H9 (cell line): ENCODE results near the gene KBTBD12. TPM values are rescaled to one million over a fixed set of nuclear protein-coding genes. Genes with fewer than 3 reads are reported as not detected.
"Not testable (repeated sequence)": the region's sequence is repeated elsewhere in the genome, so short reads cannot be mapped to it uniquely, and the experiment has no call there.

ENCODE experiments used
- DNase-seq: peaks from one replicate; pipeline ENCODE4 v3.0.0-alpha.2; 2017
- H2AFZ ChIP-seq: one replicate; pipeline ENCODE4 v1.6.1; 2013; ENCODE audit warnings: mild to moderate bottlenecking, low read length, control low read depth, moderate library complexity
- H2AK5ac ChIP-seq: 2 replicates; pipeline ENCODE4 v1.6.1; 2013; ENCODE audit warnings: low read length, control low read depth, mixed read lengths; ENCODE audit not compliant: insufficient read length
- H2BK120ac ChIP-seq: one replicate; pipeline ENCODE4 v1.6.1; 2013; ENCODE audit warnings: low read depth, mild to moderate bottlenecking, low read length, control low read depth, inconsistent platforms; ENCODE audit not compliant: poor library complexity, severe bottlenecking
- H2BK12ac ChIP-seq: 2 replicates; pipeline ENCODE4 v1.6.1; 2013; ENCODE audit warnings: low read length, control low read depth, mixed read lengths, low read depth; ENCODE audit not compliant: insufficient read length
- H2BK15ac ChIP-seq: 2 replicates; pipeline ENCODE4 v1.6.1; 2013; ENCODE audit warnings: low read depth, low read length, control low read depth
- H2BK20ac ChIP-seq: one replicate; pipeline ENCODE4 v1.6.1; 2013; ENCODE audit warnings: low read depth, mild to moderate bottlenecking, low read length, control low read depth, inconsistent platforms; ENCODE audit not compliant: poor library complexity, severe bottlenecking
- H2BK5ac ChIP-seq: 2 replicates; pipeline ENCODE4 v1.6.1; 2013; ENCODE audit warnings: low read length, control low read depth, mixed read lengths; ENCODE audit not compliant: insufficient read length
- H3K14ac ChIP-seq: 2 replicates; pipeline ENCODE4 v1.6.1; 2013; ENCODE audit warnings: low read length, control low read depth; ENCODE audit not compliant: insufficient read depth
- H3K18ac ChIP-seq: 2 replicates; pipeline ENCODE4 v1.6.1; 2013; ENCODE audit warnings: low read depth, mild to moderate bottlenecking, mixed read lengths, low read length, control low read depth; ENCODE audit not compliant: insufficient read length
- H3K23ac ChIP-seq: 2 replicates; pipeline ENCODE4 v1.6.1; 2013; ENCODE audit warnings: low read length, control low read depth, mixed read lengths, low read depth; ENCODE audit not compliant: insufficient read length
- H3K23me2 ChIP-seq: 2 replicates; pipeline ENCODE4 v1.6.1; 2013; ENCODE audit warnings: low read depth, mild to moderate bottlenecking, mixed read lengths, low read length, control low read depth; ENCODE audit not compliant: insufficient read length, poor library complexity, severe bottlenecking
- H3K27ac ChIP-seq: 2 replicates; pipeline ENCODE4 v1.5.1; 2013; ENCODE audit warnings: low read length, control low read depth, mixed read lengths, low read depth; ENCODE audit not compliant: insufficient read length
- H3K27me3 ChIP-seq: 2 replicates; pipeline ENCODE4 v1.6.1; 2013; ENCODE audit warnings: low read length, control low read depth, inconsistent platforms; ENCODE audit not compliant: insufficient read depth
- H3K4ac ChIP-seq: 2 replicates; pipeline ENCODE4 v1.6.1; 2013; ENCODE audit warnings: low read depth, mild to moderate bottlenecking, control low read depth, inconsistent platforms, low read length, moderate library complexity
- H3K4me1 ChIP-seq: 2 replicates; pipeline ENCODE4 v1.6.1; 2013; ENCODE audit warnings: low read length, control low read depth, inconsistent platforms; ENCODE audit not compliant: insufficient read depth
- H3K4me2 ChIP-seq: 2 replicates; pipeline ENCODE4 v1.6.1; 2013; ENCODE audit warnings: low read length, control low read depth, mixed read lengths; ENCODE audit not compliant: insufficient read length, insufficient read depth
- H3K56ac ChIP-seq: 2 replicates; pipeline ENCODE4 v1.6.1; 2013; ENCODE audit warnings: low read depth, mild to moderate bottlenecking, mixed read lengths, low read length, control low read depth; ENCODE audit not compliant: insufficient read length
- H3K79me1 ChIP-seq: 2 replicates; pipeline ENCODE4 v1.6.1; 2013; ENCODE audit warnings: low read depth, mild to moderate bottlenecking, moderate library complexity, low read length, control low read depth, inconsistent platforms; ENCODE audit not compliant: insufficient read depth, poor library complexity, severe bottlenecking
- H3K79me2 ChIP-seq: 2 replicates; pipeline ENCODE4 v1.6.1; 2013; ENCODE audit warnings: low read length, control low read depth, inconsistent platforms; ENCODE audit not compliant: insufficient read depth
- H3K9ac ChIP-seq: 2 replicates; pipeline ENCODE4 v1.6.1; 2013; ENCODE audit warnings: low read length, control low read depth, mixed read lengths; ENCODE audit not compliant: insufficient read length; ENCODE audit errors: extremely low read depth
- H3K9me3 ChIP-seq: one replicate; pipeline ENCODE4 v1.6.1; 2013; ENCODE audit warnings: low read depth, low read length, inconsistent platforms; ENCODE audit not compliant: control insufficient read depth
- H3T11ph ChIP-seq: one replicate; pipeline ENCODE4 v1.6.1; 2013; ENCODE audit warnings: mild to moderate bottlenecking, low read length, control low read depth, inconsistent platforms
- H4K20me1 ChIP-seq: one replicate; pipeline ENCODE4 v1.6.1; 2013; ENCODE audit not compliant: control insufficient read depth, insufficient read length, insufficient read depth
- H4K5ac ChIP-seq: 2 replicates; pipeline ENCODE4 v1.6.1; 2013; ENCODE audit warnings: low read depth, mild to moderate bottlenecking, mixed read lengths, low read length, control low read depth; ENCODE audit not compliant: insufficient read length
- H4K8ac ChIP-seq: replicated peaks from 2 replicates; pipeline ENCODE4 v1.6.1; 2013; ENCODE audit warnings: low read length, control low read depth, mixed read lengths, low read depth; ENCODE audit not compliant: insufficient read length
- H4K91ac ChIP-seq: 2 replicates; pipeline ENCODE4 v1.6.1; 2013; ENCODE audit warnings: low read depth, mild to moderate bottlenecking, moderate library complexity, mixed read lengths, low read length, control low read depth; ENCODE audit not compliant: insufficient read length
- H3K27ac Mint-ChIP-seq, 3 experiments: 2 replicates in 2 of 3; 3 replicates in 1 of 3; pipeline ENCODE4 v1.8.0; 2020 to 2021; ENCODE audit warnings: mixed read lengths in 3 of 3, mild to moderate bottlenecking in 1 of 3, moderate library complexity in 1 of 3
- H3K27me3 Mint-ChIP-seq: 2 replicates; pipeline ENCODE4 v1.8.0; 2021; ENCODE audit warnings: low read depth, mild to moderate bottlenecking, moderate library complexity, mixed read lengths
- H3K36me3 Mint-ChIP-seq, 3 experiments: 2 replicates in 2 of 3; 3 replicates in 1 of 3; pipeline ENCODE4 v1.8.0; 2020 to 2021; ENCODE audit warnings: low read depth in 3 of 3, mixed read lengths in 3 of 3; ENCODE audit not compliant: insufficient read depth in 1 of 3
- H3K4me1 Mint-ChIP-seq, 2 experiments: 2 replicates each; pipeline ENCODE4 v1.8.0; 2020; ENCODE audit warnings: mixed read lengths in 2 of 2
- H3K4me3 Mint-ChIP-seq, 2 experiments: 2 replicates in 1 of 2; 3 replicates in 1 of 2; pipeline ENCODE4 v1.8.0; 2020 to 2021; ENCODE audit warnings: mild to moderate bottlenecking in 2 of 2, mixed read lengths in 2 of 2, moderate library complexity in 1 of 2
- H3K9me3 Mint-ChIP-seq, 2 experiments: 2 replicates in 1 of 2; 3 replicates in 1 of 2; pipeline ENCODE4 v1.8.0; 2020; ENCODE audit warnings: mild to moderate bottlenecking in 2 of 2, mixed read lengths in 2 of 2, moderate library complexity in 1 of 2
- WGBS: extraction: QIAGEN DNeasy Blood & Tissue Kit; methylation state at CpG from one replicate; pipeline ENCODE4 v1.1.7; 2013; ENCODE audit warnings: missing lambda C conversion rate, low lambda C conversion rate, mixed read lengths; ENCODE audit not compliant: insufficient read length; ENCODE audit errors: extremely low coverage; 5-methylcytosine and 5-hydroxymethylcytosine counted together
- total RNA-seq: library from RNA; stranded (reverse); gene quantifications from 2 replicates; pipeline ENCODE4 v1.2.1, GENCODE V29; 2021
- TF ChIP-seq, protein P1 (sequence below): fragments of 200-600 bp; sonication (generic); conservative IDR thresholded peaks from 3 replicates; pipeline ENCODE4 v1.8.0; 2021; ENCODE audit warnings: antibody characterized with exemption, mild to moderate bottlenecking

KBTBD12 gene
- total RNA-seq, 1 experiment from 2014 or later, result not detected

DNA sequence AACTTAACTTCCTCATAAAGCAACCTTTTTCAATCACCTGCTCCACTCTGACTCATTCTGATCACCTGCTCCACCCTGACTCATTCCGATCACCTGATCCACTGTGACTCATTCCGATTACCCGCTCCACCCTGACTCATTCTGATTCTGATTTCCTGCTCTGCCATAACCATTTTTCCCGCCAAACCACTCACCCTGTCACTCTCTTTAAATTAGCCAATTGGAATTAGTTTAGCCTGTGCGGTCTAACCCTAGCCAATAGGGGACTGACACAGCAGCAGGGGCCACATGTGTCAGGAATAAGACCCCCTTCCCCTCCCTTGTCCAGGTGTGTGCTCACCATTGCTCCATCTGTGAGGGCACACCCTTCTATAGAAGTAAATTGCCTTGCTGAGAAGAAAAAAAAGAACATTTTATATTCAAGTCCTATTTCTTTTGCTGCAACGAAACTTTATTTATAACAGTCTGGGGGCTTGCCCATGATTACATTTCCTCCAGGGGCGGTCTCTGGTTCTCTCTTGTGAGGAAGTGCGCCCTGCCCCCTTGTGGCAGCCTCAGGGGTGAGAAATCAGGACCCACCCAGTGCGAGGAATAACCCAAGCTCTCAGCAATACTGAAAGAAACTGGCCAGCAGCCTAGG, 24.3 kb upstream of the KBTBD12 start:
- peak overlapping the region in 1 of 3 experiments; percentile 45; a peak in 3 of 7 replicates for H3K27ac Mint-ChIP-seq
- TF ChIP-seq, protein P1, sequence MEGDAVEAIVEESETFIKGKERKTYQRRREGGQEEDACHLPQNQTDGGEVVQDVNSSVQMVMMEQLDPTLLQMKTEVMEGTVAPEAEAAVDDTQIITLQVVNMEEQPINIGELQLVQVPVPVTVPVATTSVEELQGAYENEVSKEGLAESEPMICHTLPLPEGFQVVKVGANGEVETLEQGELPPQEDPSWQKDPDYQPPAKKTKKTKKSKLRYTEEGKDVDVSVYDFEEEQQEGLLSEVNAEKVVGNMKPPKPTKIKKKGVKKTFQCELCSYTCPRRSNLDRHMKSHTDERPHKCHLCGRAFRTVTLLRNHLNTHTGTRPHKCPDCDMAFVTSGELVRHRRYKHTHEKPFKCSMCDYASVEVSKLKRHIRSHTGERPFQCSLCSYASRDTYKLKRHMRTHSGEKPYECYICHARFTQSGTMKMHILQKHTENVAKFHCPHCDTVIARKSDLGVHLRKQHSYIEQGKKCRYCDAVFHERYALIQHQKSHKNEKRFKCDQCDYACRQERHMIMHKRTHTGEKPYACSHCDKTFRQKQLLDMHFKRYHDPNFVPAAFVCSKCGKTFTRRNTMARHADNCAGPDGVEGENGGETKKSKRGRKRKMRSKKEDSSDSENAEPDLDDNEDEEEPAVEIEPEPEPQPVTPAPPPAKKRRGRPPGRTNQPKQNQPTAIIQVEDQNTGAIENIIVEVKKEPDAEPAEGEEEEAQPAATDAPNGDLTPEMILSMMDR, result peak; percentile 62
- H3K4me2 ChIP-seq, H2BK5ac ChIP-seq, H3K18ac ChIP-seq, H4K20me1 ChIP-seq, H3K27me3 ChIP-seq, H3K4me1 ChIP-seq, H3K79me1 ChIP-seq, H3T11ph ChIP-seq, H3K23me2 ChIP-seq, H2BK20ac ChIP-seq, H2BK15ac ChIP-seq, H3K14ac ChIP-seq, H2AK5ac ChIP-seq, H3K4me3 Mint-ChIP-seq, H3K4ac ChIP-seq, H4K91ac ChIP-seq, H3K79me2 ChIP-seq, H2BK12ac ChIP-seq, H3K27me3 Mint-ChIP-seq, H4K8ac ChIP-seq, H3K27ac ChIP-seq, H3K9ac ChIP-seq, H2BK120ac ChIP-seq, H3K23ac ChIP-seq, H3K9me3 ChIP-seq, H3K56ac ChIP-seq, H2AFZ ChIP-seq, H4K5ac ChIP-seq: not testable (repeated sequence)
- WGBS, result no CpG with 5 or more reads among the region's 9 CpGs
- peak; percentile 84 for DNase-seq
- peaks cover 4 to 10% (median 5%) of the 10 kb centered on the region in 3 experiments; a peak in 6 of 7 replicates for H3K36me3 Mint-ChIP-seq
- peaks cover 0 to 10% of the 10 kb centered on the region in 2 experiments; a peak in 1 of 4 replicates for H3K4me1 Mint-ChIP-seq
- peaks cover 10 to 14% of the 10 kb centered on the region in 2 experiments for H3K9me3 Mint-ChIP-seq
